Daoy (cell line): ENCODE data around the gene C19orf44. TPM values are rescaled to one million over a fixed set of nuclear protein-coding genes. Genes with fewer than 3 reads are reported as not detected.
"Not testable (repeated sequence)": the region's sequence is repeated elsewhere in the genome, so short reads cannot be mapped to it uniquely, and the experiment has no call there.

Source experiments
- DNase-seq: peaks from one replicate; pipeline ENCODE4 v3.0.0-alpha.2; 2015; ENCODE audit warnings: low read depth
- total RNA-seq: library from RNA; depleted of rRNA; stranded (reverse); fragments of >200 nt; shearing (Covaris generic); gene quantifications from 2 replicates; pipeline ENCODE4 v1.2.3, GENCODE V29; 2014

The C19orf44 gene
- total RNA-seq, 1 experiment from 2014 or later = 3.2 TPM

- no peak for DNase-seq
These were observed 40.9 kb downstream of the C19orf44 start for GRCh38 chr19:16537111-16537510.

- no peak for DNase-seq
These were observed 44.8 kb downstream of the C19orf44 start for GRCh38 chr19:16540948-16541347.

GRCh38 chr19:16541526-16542044 lies 45.4 kb downstream of the C19orf44 start:
- no peak for DNase-seq

GRCh38 chr19:16542045-16542909 lies 46.1 kb downstream of the C19orf44 start, which contains the start of gene CHERP:
CHERP (minus strand) TSS chr19:16542437; CDS start chr19:16542378, 59 bp downstream.
- DNase-seq = peak; percentile 97

GRCh38 chr19:16542910-16543472 lies 46.8 kb downstream of the C19orf44 start:
- DNase-seq = no peak

- DNase-seq = not testable (repeated sequence)
These were observed 47.5 kb downstream of the C19orf44 start for GRCh38 chr19:16543734-16544133.

- no peak for DNase-seq
These were observed 48.5 kb downstream of the C19orf44 start for GRCh38 chr19:16544473-16545231.

GRCh38 chr19:16548956-16549355 lies 52.8 kb downstream of the C19orf44 start:
- DNase-seq = no peak

- not testable (repeated sequence) for DNase-seq
These were observed 55.7 kb downstream of the C19orf44 start for GRCh38 chr19:16551902-16552301.

- no peak for DNase-seq
These were observed 58.6 kb downstream of the C19orf44 start for GRCh38 chr19:16554776-16555175.

GRCh38 chr19:16559780-16560276 lies 63.6 kb downstream of the C19orf44 start:
- no peak for DNase-seq

GRCh38 chr19:16561382-16561781 lies 65.2 kb downstream of the C19orf44 start:
- no peak for DNase-seq

- no peak for DNase-seq
These were observed 66.4 kb downstream of the C19orf44 start for GRCh38 chr19:16562608-16563025.

GRCh38 chr19:16564842-16565241 lies 68.6 kb downstream of the C19orf44 start:
- DNase-seq = no peak

- no peak for DNase-seq
These were observed 70.0 kb downstream of the C19orf44 start for GRCh38 chr19:16566161-16566560.

GRCh38 chr19:16566702-16567101 lies 70.5 kb downstream of the C19orf44 start:
- DNase-seq = no peak

- DNase-seq = no peak
These were observed 73.6 kb downstream of the C19orf44 start for GRCh38 chr19:16569609-16570320.
